Spleen (tissue), 7 donors: ENCODE measurements around the gene ZFAND5.

Experiments
- CTCF ChIP-seq, 11 experiments: fragments of 200-600 bp in 7 of 11; fragments of 450-650 bp in 4 of 11; sonication (generic) in 4 of 11; IDR thresholded peaks in 8 of 11; conservative IDR thresholded peaks in 3 of 11; 1 replicate in 7 of 11; 2 replicates in 4 of 11; pipeline versions ENCODE4 v1.4.0 to v1.8.0; 2016 to 2021; ENCODE audit warnings: antibody characterized with exemption in 11 of 11, inconsistent platforms in 4 of 11, mild to moderate bottlenecking in 1 of 11
- POLR2A ChIP-seq, 3 donors: fragments of 450-650 bp; IDR thresholded peaks; one replicate each; pipeline ENCODE4 v1.5.1; 2017; ENCODE audit warnings: antibody characterized with exemption in 3 of 3, mild to moderate bottlenecking in 1 of 3
- POLR2AphosphoS5 ChIP-seq, 3 donors: sonication (generic); formaldehyde crosslinking; IDR thresholded peaks; one replicate each; pipeline ENCODE4 v1.5.1; 2017; ENCODE audit warnings: antibody characterized with exemption in 3 of 3
- donor health status: DM: no; HTN: no; CAD: no; lungs with moderate emphysema.
- donor health status: DM: no; HTN: no; CAD: no.
- donor health status: DM: no; HTN: no; CAD: no.

- TF ChIP-seq POLR2A (IDR thresholded peaks at IDR 0.05) (no peak), CTCF (IDR thresholded peaks at IDR 0.05 in 8 of 11, conservative IDR thresholded peaks at IDR 0.05 in 3 of 11) (no peak), POLR2AphosphoS5 (IDR thresholded peaks at IDR 0.05) (no peak)
Measured at GRCh38 chr9:72327631-72328030, 37.4 kb downstream of the ZFAND5 start.
